ENCODE measurements around the gene PLCL2.

PLCL2 gene

GRCh38 chr3:16865335-16865734 is 19.4 kb upstream of the PLCL2 start:
- Histone ChIP-seq H3K4me1 (ENCODE audit: control extremely low read depth in 1 of 4, control insufficient read depth in 4 of 4, insufficient read depth in 4 of 4, low read length in 3 of 4) (peaks cover 3 to 16% (median 14%) of the 10 kb centered on the region in 4 experiments), H3K9me3 (ENCODE audit: control extremely low read depth in 1 of 5, control insufficient read depth in 4 of 5, insufficient read depth in 2 of 5, low read depth in 1 of 5, low read length in 4 of 5) (peaks cover 0 to 2% (median 0%) of the 10 kb centered on the region in 5 experiments), H3K36me3 (ENCODE audit: control insufficient read depth in 4 of 4, insufficient read depth in 4 of 4, low read length in 3 of 4) (no peaks in the 10 kb centered on the region), H3K27ac (ENCODE audit: insufficient read depth in 1 of 2, low read depth in 1 of 2, low read length in 2 of 2, poor library complexity in 1 of 2, severe bottlenecking in 2 of 2) (no peak overlapping the region), H3K27me3 (replicated peaks in 2 of 5; ENCODE audit: control insufficient read depth in 4 of 5, insufficient read depth in 5 of 5, low read length in 4 of 5) (no peaks in the 10 kb centered on the region), H3K4me3 (ENCODE audit: control insufficient read depth in 1 of 7, extremely low read depth in 1 of 7, insufficient read depth in 4 of 7, low read depth in 2 of 7, low read length in 6 of 7) (no peak overlapping the region)
- ChIA-PET POLR2A (no interaction called here), CTCF (interaction anchor here (1.0 kb wide), 1 partner anchor 81 kb away, joined by 3 read pairs; no protein-coding TSS in a partner anchor)
- no CpG with 5 or more reads among the region's 1 CpG for WGBS (ENCODE audit: insufficient coverage)
- DNase-seq = no peak

GRCh38 chr3:16866571-16866970 is 18.2 kb upstream of the PLCL2 start:
- WGBS (ENCODE audit: insufficient coverage) = 0% methylated on average over 2 of the region's 3 CpGs
- Histone ChIP-seq H3K4me1 (ENCODE audit: control extremely low read depth in 1 of 4, control insufficient read depth in 4 of 4, insufficient read depth in 4 of 4, low read length in 3 of 4) (peaks cover 5 to 16% (median 14%) of the 10 kb centered on the region in 4 experiments), H3K9me3 (ENCODE audit: control extremely low read depth in 1 of 5, control insufficient read depth in 4 of 5, insufficient read depth in 2 of 5, low read depth in 1 of 5, low read length in 4 of 5) (peaks cover 0 to 2% (median 0%) of the 10 kb centered on the region in 5 experiments), H3K27me3 (replicated peaks in 2 of 5; ENCODE audit: control insufficient read depth in 4 of 5, insufficient read depth in 5 of 5, low read length in 4 of 5) (no peaks in the 10 kb centered on the region), H3K27ac (ENCODE audit: insufficient read depth in 1 of 2, low read depth in 1 of 2, low read length in 2 of 2, poor library complexity in 1 of 2, severe bottlenecking in 2 of 2) (no peak overlapping the region), H3K36me3 (ENCODE audit: control insufficient read depth in 4 of 4, insufficient read depth in 4 of 4, low read length in 3 of 4) (no peaks in the 10 kb centered on the region), H3K4me3 (ENCODE audit: control insufficient read depth in 1 of 7, extremely low read depth in 1 of 7, insufficient read depth in 4 of 7, low read depth in 2 of 7, low read length in 6 of 7) (peak overlapping the region in 1 of 7 experiments; percentile 26)
- POLR2A ChIA-PET = interaction anchor here (0.6 kb wide), 1 partner anchor 221 kb away, joined by 3 read pairs; no protein-coding TSS in a partner anchor
- peak; percentile 59 to 91 (median 91) for DNase-seq
- CTCF ChIA-PET = interaction anchor here (0.6 to 1.2 kb wide), 5 partner anchors 30 to 686 kb away, joined by 3 read pairs; no protein-coding TSS in a partner anchor

GRCh38 chr3:16868513-16868912 is 16.2 kb upstream of the PLCL2 start:
- Histone ChIP-seq H3K36me3 (ENCODE audit: control insufficient read depth in 4 of 4, insufficient read depth in 4 of 4, low read length in 3 of 4) (no peaks in the 10 kb centered on the region), H3K4me1 (ENCODE audit: control extremely low read depth in 1 of 4, control insufficient read depth in 4 of 4, insufficient read depth in 4 of 4, low read length in 3 of 4) (peaks cover 5 to 16% (median 14%) of the 10 kb centered on the region in 4 experiments), H3K27ac (ENCODE audit: insufficient read depth in 1 of 2, low read depth in 1 of 2, low read length in 2 of 2, poor library complexity in 1 of 2, severe bottlenecking in 2 of 2) (no peak overlapping the region), H3K4me3 (ENCODE audit: control insufficient read depth in 1 of 7, extremely low read depth in 1 of 7, insufficient read depth in 4 of 7, low read depth in 2 of 7, low read length in 6 of 7) (no peak overlapping the region), H3K9me3 (ENCODE audit: control extremely low read depth in 1 of 5, control insufficient read depth in 4 of 5, insufficient read depth in 2 of 5, low read depth in 1 of 5, low read length in 4 of 5) (no peaks in the 10 kb centered on the region), H3K27me3 (replicated peaks in 2 of 5; ENCODE audit: control insufficient read depth in 4 of 5, insufficient read depth in 5 of 5, low read length in 4 of 5) (no peaks in the 10 kb centered on the region)
- no CpG with 5 or more reads among the region's 1 CpG for WGBS (ENCODE audit: insufficient coverage)
- CTCF ChIA-PET = interaction anchor here (0.9 to 1.4 kb wide), 5 partner anchors 9 to 82 kb away, joined by 3 to 4 read pairs (median 3); partner anchors contain the start of gene PLCL2
- DNase-seq = no peak
- POLR2A ChIA-PET = no interaction called here

- WGBS (ENCODE audit: insufficient coverage) = no CpG with 5 or more reads among the region's 2 CpGs
- H3K36me3 ChIP-seq (ENCODE audit: control insufficient read depth in 4 of 4, insufficient read depth in 4 of 4, low read length in 3 of 4) = no peaks in the 10 kb centered on the region
- H3K4me3 ChIP-seq (ENCODE audit: control insufficient read depth in 1 of 7, extremely low read depth in 1 of 7, insufficient read depth in 4 of 7, low read depth in 2 of 7, low read length in 6 of 7) = no peak overlapping the region
- DNase-seq = peak in 1 of 3 donors; percentile 53
- no peak overlapping the region for H3K27ac ChIP-seq (ENCODE audit: insufficient read depth in 1 of 2, low read depth in 1 of 2, low read length in 2 of 2, poor library complexity in 1 of 2, severe bottlenecking in 2 of 2)
- no peaks in the 10 kb centered on the region for H3K27me3 ChIP-seq (replicated peaks in 2 of 5; ENCODE audit: control insufficient read depth in 4 of 5, insufficient read depth in 5 of 5, low read length in 4 of 5)
- peaks cover 5 to 16% (median 14%) of the 10 kb centered on the region in 4 experiments for H3K4me1 ChIP-seq (ENCODE audit: control extremely low read depth in 1 of 4, control insufficient read depth in 4 of 4, insufficient read depth in 4 of 4, low read length in 3 of 4)
- ChIA-PET CTCF (interaction anchor here (0.9 to 1.4 kb wide), 4 partner anchors 10 to 72 kb away, joined by 3 to 4 read pairs (median 3); partner anchors contain the start of gene PLCL2), POLR2A (no interaction called here)
- H3K9me3 ChIP-seq (ENCODE audit: control extremely low read depth in 1 of 5, control insufficient read depth in 4 of 5, insufficient read depth in 2 of 5, low read depth in 1 of 5, low read length in 4 of 5) = no peaks in the 10 kb centered on the region
These were observed 15.3 kb upstream of the PLCL2 start for GRCh38 chr3:16869261-16870005.

GRCh38 chr3:16871915-16872842 is 12.6 kb upstream of the PLCL2 start:
- H3K36me3 ChIP-seq (ENCODE audit: control insufficient read depth in 4 of 4, insufficient read depth in 4 of 4, low read length in 3 of 4) = no peaks in the 10 kb centered on the region
- no peaks in the 10 kb centered on the region for H3K27me3 ChIP-seq (replicated peaks in 2 of 5; ENCODE audit: control insufficient read depth in 4 of 5, insufficient read depth in 5 of 5, low read length in 4 of 5)
- CTCF ChIA-PET = interaction anchor here (0.6 to 1.7 kb wide), 10 partner anchors 11 to 1501 kb away, joined by 3 to 8 read pairs (median 3); partner anchors contain the start of gene PLCL2
- 97% methylated on average over 5 of the region's 6 CpGs for WGBS (ENCODE audit: insufficient coverage)
- H3K27ac ChIP-seq (ENCODE audit: insufficient read depth in 1 of 2, low read depth in 1 of 2, low read length in 2 of 2, poor library complexity in 1 of 2, severe bottlenecking in 2 of 2) = no peak overlapping the region
- no peak for DNase-seq
- H3K9me3 ChIP-seq (ENCODE audit: control extremely low read depth in 1 of 5, control insufficient read depth in 4 of 5, insufficient read depth in 2 of 5, low read depth in 1 of 5, low read length in 4 of 5) = no peaks in the 10 kb centered on the region
- POLR2A ChIA-PET = no interaction called here
- no peak overlapping the region for H3K4me3 ChIP-seq (ENCODE audit: control insufficient read depth in 1 of 7, extremely low read depth in 1 of 7, insufficient read depth in 4 of 7, low read depth in 2 of 7, low read length in 6 of 7)
- peaks cover 0 to 3% (median 1%) of the 10 kb centered on the region in 4 experiments for H3K4me1 ChIP-seq (ENCODE audit: control extremely low read depth in 1 of 4, control insufficient read depth in 4 of 4, insufficient read depth in 4 of 4, low read length in 3 of 4)

GRCh38 chr3:16873872-16874271 is 10.9 kb upstream of the PLCL2 start:
- DNase-seq = no peak
- ChIA-PET POLR2A (no interaction called here), CTCF (interaction anchor here (0.9 to 1.7 kb wide), 3 partner anchors 8 to 63 kb away, joined by 3 to 8 read pairs (median 3); partner anchors contain the start of gene PLCL2)
- no peak overlapping the region for H3K27ac ChIP-seq (ENCODE audit: insufficient read depth in 1 of 2, low read depth in 1 of 2, low read length in 2 of 2, poor library complexity in 1 of 2, severe bottlenecking in 2 of 2)
- peaks cover 0 to 2% (median 0%) of the 10 kb centered on the region in 4 experiments for H3K4me1 ChIP-seq (ENCODE audit: control extremely low read depth in 1 of 4, control insufficient read depth in 4 of 4, insufficient read depth in 4 of 4, low read length in 3 of 4)
- no peaks in the 10 kb centered on the region for H3K27me3 ChIP-seq (replicated peaks in 2 of 5; ENCODE audit: control insufficient read depth in 4 of 5, insufficient read depth in 5 of 5, low read length in 4 of 5)
- no peaks in the 10 kb centered on the region for H3K9me3 ChIP-seq (ENCODE audit: control extremely low read depth in 1 of 5, control insufficient read depth in 4 of 5, insufficient read depth in 2 of 5, low read depth in 1 of 5, low read length in 4 of 5)
- H3K36me3 ChIP-seq (ENCODE audit: control insufficient read depth in 4 of 4, insufficient read depth in 4 of 4, low read length in 3 of 4) = no peaks in the 10 kb centered on the region
- 97% methylated on average over 3 of the region's 4 CpGs for WGBS (ENCODE audit: insufficient coverage)
- no peak overlapping the region for H3K4me3 ChIP-seq (ENCODE audit: control insufficient read depth in 1 of 7, extremely low read depth in 1 of 7, insufficient read depth in 4 of 7, low read depth in 2 of 7, low read length in 6 of 7)
